ENCODE measurements around the gene ADAM12.

ADAM12 gene

GRCh38 chr10:126037946-126038345 is 350.3 kb downstream of the ADAM12 start:
- DNase-seq: no peak

GRCh38 chr10:126036515-126036914 is 351.8 kb downstream of the ADAM12 start:
- DNase-seq: no peak

GRCh38 chr10:126034586-126034985 is 353.7 kb downstream of the ADAM12 start:
- DNase-seq: no peak

DNA sequence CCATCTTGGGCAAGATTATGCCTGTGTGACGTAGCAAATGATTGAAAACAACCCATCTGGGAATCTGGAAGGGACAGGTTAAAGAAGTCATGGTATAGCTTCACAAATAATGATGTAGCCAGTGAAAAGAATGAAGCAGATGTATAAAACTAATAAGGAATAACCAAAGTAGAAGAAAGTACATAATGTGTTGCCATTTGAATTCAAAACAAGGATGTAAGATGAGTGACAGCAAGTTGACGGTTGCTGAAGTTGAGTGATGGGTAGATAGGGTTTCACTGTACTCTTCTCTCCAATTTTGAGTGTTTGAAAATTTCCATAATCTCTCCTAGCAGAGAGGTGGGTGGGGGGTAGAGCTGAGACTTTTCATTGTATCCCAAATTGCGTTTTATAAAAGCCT is 358.3 kb downstream of the ADAM12 start:
- DNase-seq: no peak

GRCh38 chr10:126027692-126028091 is 360.6 kb downstream of the ADAM12 start:
- DNase-seq: no peak

DNA sequence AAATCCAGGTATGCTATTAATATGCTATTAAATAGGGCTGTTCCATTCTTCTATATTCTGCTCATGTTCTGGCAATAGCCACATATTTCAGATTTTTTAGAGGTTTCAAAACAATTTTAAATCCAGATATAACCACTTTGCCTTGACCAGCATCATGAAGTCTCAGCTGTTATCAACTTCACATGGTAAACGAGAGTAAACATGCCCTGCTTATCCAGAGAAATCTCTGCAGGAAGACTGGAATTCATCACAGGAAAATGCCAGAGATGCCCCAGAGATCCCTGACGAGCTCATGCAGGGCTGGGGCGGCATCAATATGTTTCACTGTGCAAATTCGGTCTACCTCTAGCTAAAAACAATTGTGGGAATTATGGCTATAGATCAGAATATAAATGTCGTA is 365.4 kb downstream of the ADAM12 start:
- DNase-seq: no peak

DNA sequence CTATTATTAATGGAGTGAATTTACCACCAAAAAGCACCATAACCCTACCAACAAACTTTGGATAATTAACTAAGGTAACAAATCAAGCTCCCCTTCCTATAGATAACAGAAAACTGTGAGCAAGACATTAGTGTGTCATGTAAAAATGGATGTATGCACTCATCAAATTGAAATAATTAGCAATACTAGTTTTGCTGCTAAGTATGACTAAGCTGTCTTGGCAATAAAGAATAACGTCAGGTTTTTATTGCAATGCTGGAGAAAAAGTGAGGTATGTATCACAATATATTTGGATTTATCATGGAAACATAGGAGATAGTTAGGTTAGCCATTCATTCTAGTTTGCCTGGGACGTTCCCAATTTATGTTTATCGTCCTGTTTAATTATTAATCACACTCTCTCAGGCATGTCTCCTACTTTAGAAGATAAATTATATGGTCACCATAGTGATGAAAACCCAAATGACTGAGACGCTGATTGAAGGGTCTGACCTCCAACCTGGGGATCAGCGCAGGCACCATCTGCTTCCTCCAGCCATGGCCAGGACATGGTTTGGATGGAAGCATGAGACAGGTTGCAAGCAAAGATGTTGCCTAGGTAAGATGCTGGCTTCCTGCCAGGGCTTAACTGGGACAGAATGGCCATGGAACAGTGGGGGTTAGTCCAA is 366.3 kb downstream of the ADAM12 start:
- no peak for DNase-seq

- no peak for DNase-seq
Observed at GRCh38 chr10:126017961-126018560, 370.2 kb downstream of the ADAM12 start.

DNA sequence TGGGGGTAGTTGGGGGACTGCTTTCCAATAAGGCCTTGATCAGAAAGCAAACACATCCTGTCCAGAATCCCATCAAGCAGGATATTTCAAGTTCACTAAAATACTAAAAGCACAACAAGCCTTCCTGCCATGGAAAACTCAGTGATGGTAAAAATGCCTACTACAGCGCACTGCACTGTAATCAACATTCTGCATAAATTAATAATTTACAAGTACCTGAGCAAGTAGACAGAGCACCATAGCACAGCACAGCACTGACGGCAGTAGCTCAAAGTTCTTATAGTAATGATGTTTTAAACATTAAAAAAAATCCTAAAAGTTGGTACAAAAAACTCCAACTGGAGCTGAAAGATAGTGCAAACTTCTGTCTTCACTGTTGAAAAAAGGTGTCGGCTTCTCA is 371.4 kb downstream of the ADAM12 start:
- no peak for DNase-seq

DNA sequence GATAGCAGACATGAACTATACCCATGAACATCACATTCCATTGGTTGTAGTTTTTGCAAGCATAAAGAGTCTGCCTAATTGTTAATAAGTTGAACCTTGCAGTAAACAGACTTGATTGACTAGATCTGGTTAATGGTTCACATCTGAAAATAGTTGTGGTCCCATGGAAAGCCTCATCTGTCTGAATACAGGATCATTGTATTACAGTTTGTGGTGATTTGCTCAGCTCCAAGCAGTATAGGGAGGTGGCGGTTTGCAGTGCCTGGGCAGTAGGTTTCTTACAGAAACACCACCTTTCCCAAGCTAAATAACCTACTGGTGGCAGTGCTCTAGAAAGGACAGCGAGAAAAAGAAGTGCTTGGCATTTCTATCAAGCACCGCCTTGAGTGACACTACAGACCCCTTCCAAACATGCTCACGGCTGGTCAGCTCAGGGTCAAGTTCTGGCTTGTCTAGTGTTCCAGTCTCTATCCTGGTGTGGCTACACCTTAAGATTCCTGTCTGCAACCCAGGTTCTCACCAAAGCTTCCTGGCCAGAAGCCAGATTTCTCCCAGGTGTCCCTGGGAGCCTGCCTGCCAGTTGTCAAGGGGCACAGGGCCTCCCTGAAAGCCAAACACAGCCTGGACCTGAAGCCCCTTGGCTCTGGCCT is 372.0 kb downstream of the ADAM12 start:
- no peak for DNase-seq

DNA sequence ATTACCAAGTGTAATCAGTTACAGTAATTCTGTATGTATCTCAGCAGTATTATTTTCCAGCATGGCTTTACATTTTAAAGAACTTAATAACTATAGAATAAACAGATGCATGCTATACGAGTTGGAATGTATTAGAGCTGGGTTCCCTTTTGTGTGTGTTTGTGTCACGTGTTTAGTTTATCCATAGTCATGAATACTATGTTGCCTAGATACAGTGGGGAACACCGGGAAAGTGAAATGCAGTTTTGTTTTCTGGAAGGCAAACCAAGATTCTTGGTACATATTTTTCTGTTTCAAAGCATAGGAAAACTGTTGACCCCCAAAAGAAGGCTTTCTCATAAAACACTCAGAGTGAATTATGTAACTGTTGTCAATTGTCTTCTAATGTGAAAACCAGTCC is 372.9 kb downstream of the ADAM12 start:
- DNase-seq: no peak

- no peak for DNase-seq
Observed at GRCh38 chr10:126014309-126014708, 374.0 kb downstream of the ADAM12 start.

DNA sequence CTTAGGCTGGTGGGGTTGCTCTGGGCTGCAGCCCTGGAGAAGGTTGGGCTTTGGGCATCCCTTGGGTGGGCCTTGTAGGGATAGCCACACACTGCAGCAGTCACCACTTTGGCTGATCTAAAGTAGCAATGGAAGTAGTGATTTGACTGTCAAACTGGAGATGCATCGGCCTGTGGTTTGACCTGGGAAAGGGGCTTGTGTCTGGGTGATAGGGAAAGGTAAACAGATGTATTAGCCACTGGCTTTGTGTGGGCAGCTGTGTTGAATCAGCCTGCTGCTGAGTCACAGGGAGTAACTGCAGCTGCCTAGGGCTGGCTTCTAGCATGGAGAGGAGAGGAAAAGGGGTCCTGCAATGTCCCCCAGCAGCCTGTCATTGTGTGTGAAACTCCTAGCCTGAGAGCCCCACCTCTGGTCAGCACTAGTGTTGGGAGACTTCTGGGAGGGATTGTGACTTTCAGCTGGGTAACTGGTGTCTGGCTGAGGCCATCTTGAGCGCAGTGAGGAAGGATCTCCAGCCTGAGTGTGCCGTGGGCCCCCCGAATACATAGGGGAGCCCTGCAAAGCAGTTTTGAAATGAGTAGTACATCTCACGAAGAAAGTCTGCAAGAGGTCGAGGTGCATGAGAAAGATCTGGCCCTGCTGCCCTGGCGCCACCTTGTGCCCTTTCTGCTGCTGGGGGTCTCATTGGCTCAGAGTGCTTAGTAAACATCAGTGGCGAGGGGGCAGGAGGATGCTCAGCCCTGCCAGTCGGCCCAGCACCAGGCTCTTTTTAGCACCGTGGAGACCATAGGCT is 374.6 kb downstream of the ADAM12 start:
- no peak for DNase-seq

GRCh38 chr10:126012485-126012884 is 375.8 kb downstream of the ADAM12 start:
- DNase-seq: no peak

GRCh38 chr10:126011995-126012394 is 376.3 kb downstream of the ADAM12 start:
- DNase-seq: no peak

GRCh38 chr10:126009650-126010049 is 378.6 kb downstream of the ADAM12 start:
- DNase-seq: no peak

GRCh38 chr10:126006906-126007305 is 381.4 kb downstream of the ADAM12 start:
- DNase-seq: no peak

GRCh38 chr10:126006264-126006663 is 382.0 kb downstream of the ADAM12 start:
- no peak for DNase-seq

GRCh38 chr10:126004752-126005151 is 383.5 kb downstream of the ADAM12 start:
- no peak for DNase-seq

GRCh38 chr10:126001576-126001975 is 386.7 kb downstream of the ADAM12 start:
- DNase-seq: no peak

GRCh38 chr10:125999694-126000093 is 388.6 kb downstream of the ADAM12 start:
- no peak for DNase-seq

DNA sequence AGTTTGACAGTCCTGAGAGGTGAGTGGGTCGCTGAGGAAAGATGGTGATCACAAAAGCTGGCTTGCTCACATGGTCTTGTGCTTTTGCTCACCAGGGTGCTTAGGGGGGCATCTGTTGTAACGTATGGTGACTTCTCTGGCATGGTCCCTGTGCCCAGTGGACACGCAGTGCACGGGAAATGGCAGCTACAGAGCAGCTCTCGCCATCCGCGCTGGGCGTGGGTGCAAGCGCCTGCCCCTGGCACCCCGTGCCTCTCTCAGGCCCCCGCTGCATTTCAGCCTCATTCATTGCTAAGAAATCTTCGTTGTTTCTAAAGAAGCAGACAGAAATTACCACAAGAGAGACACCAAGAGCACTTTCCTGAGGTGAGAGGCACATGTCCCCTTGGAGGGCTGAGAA is 390.7 kb downstream of the ADAM12 start:
- DNase-seq: no peak

- DNase-seq: no peak
Observed at GRCh38 chr10:125995726-125996304, 392.5 kb downstream of the ADAM12 start.
